Mesenchymal stem cell (in vitro differentiated cells and primary cell): ENCODE data around the gene POU2AF1.
A peak's percentile ranks its signal among the peaks of the same experiment; 100 is the strongest.

Source experiments
- DNase-seq: peaks from one replicate; pipeline ENCODE4 v3.0.0-alpha.2; 2013
- H2AFZ ChIP-seq: one replicate; pipeline ENCODE4 v1.6.1; 2013; ENCODE audit warnings: low read depth, mild to moderate bottlenecking, control low read depth, inconsistent platforms, low read length, moderate library complexity
- H2AK5ac ChIP-seq: 2 replicates; pipeline ENCODE4 v1.6.1; 2013; ENCODE audit warnings: low read length, moderate library complexity, mild to moderate bottlenecking, inconsistent platforms; ENCODE audit not compliant: severe bottlenecking
- H2BK120ac ChIP-seq: one replicate; pipeline ENCODE4 v1.6.1; 2013; ENCODE audit warnings: low read depth, mild to moderate bottlenecking, inconsistent platforms, low read length, moderate library complexity
- H2BK12ac ChIP-seq, 2 experiments: one replicate each; pipeline ENCODE4 v1.6.1; 2013; ENCODE audit warnings: inconsistent platforms in 2 of 2, low read length in 2 of 2, mild to moderate bottlenecking in 2 of 2, moderate library complexity in 2 of 2, control low read depth in 1 of 2
- H2BK15ac ChIP-seq: one replicate; pipeline ENCODE4 v1.6.1; 2013; ENCODE audit warnings: mild to moderate bottlenecking, low read depth, inconsistent platforms; ENCODE audit not compliant: poor library complexity, severe bottlenecking
- H2BK5ac ChIP-seq: 2 replicates; pipeline ENCODE4 v1.6.1; 2013; ENCODE audit warnings: low read depth, mild to moderate bottlenecking, low read length, control low read depth, inconsistent platforms; ENCODE audit not compliant: poor library complexity, severe bottlenecking
- H3K14ac ChIP-seq, 2 experiments: one replicate each; pipeline ENCODE4 v1.6.1; 2013; ENCODE audit warnings: inconsistent platforms in 2 of 2, low read length in 2 of 2, control low read depth in 1 of 2, mild to moderate bottlenecking in 1 of 2, moderate library complexity in 1 of 2
- H3K18ac ChIP-seq, 2 experiments: one replicate each; pipeline ENCODE4 v1.6.1; 2013; ENCODE audit warnings: inconsistent platforms in 2 of 2, low read length in 2 of 2, control low read depth in 1 of 2, low read depth in 1 of 2, mild to moderate bottlenecking in 1 of 2
- H3K23ac ChIP-seq, 2 experiments: one replicate each; pipeline ENCODE4 v1.6.1; 2013; ENCODE audit warnings: inconsistent platforms in 2 of 2, low read length in 2 of 2, mild to moderate bottlenecking in 2 of 2, moderate library complexity in 2 of 2, control low read depth in 1 of 2
- H3K27ac ChIP-seq: 2 replicates; pipeline ENCODE4 v1.5.1; 2013; ENCODE audit warnings: mild to moderate bottlenecking, moderate library complexity, low read length, control low read depth, inconsistent platforms; ENCODE audit not compliant: poor library complexity, severe bottlenecking
- H3K27me3 ChIP-seq, 2 experiments: 2 replicates each; pipeline versions ENCODE4 v1.6.1 to v1.7.0; 2013; ENCODE audit warnings: low read length in 2 of 2, mild to moderate bottlenecking in 2 of 2, moderate library complexity in 2 of 2, control low read depth in 1 of 2, inconsistent platforms in 1 of 2; ENCODE audit not compliant: control insufficient read depth in 1 of 2, insufficient read depth in 1 of 2
- H3K36me3 ChIP-seq, 2 experiments: 2 replicates each; pipeline versions ENCODE4 v1.6.1 to v1.7.0; 2013; ENCODE audit warnings: low read length in 2 of 2, control low read depth in 1 of 2, inconsistent platforms in 1 of 2, low read depth in 1 of 2, mild to moderate bottlenecking in 1 of 2; ENCODE audit not compliant: insufficient read depth in 2 of 2, control insufficient read depth in 1 of 2
- H3K4ac ChIP-seq, 2 experiments: one replicate each; pipeline ENCODE4 v1.6.1; 2013; ENCODE audit warnings: inconsistent platforms in 2 of 2, low read length in 2 of 2, mild to moderate bottlenecking in 2 of 2, moderate library complexity in 2 of 2, control low read depth in 1 of 2, low read depth in 1 of 2
- H3K4me1 ChIP-seq: 2 replicates; pipeline ENCODE4 v1.6.1; 2013; ENCODE audit warnings: low read depth, low read length, control low read depth; ENCODE audit not compliant: control insufficient read depth, insufficient read depth
- H3K4me2 ChIP-seq: 2 replicates; pipeline ENCODE4 v1.6.1; 2013; ENCODE audit warnings: low read length, mild to moderate bottlenecking, inconsistent platforms; ENCODE audit not compliant: poor library complexity, severe bottlenecking
- H3K4me3 ChIP-seq, 2 experiments: 2 replicates each; pipeline versions ENCODE4 v1.5.1 to v1.7.0; 2013; ENCODE audit warnings: low read length in 2 of 2, mild to moderate bottlenecking in 2 of 2, control low read depth in 1 of 2, low read depth in 1 of 2; ENCODE audit not compliant: insufficient read depth in 1 of 2
- H3K79me1 ChIP-seq: replicated peaks from 2 replicates; pipeline ENCODE4 v1.6.1; 2013; ENCODE audit warnings: mild to moderate bottlenecking, control low read depth, low read length, inconsistent platforms; ENCODE audit not compliant: poor library complexity, severe bottlenecking
- H3K9ac ChIP-seq: 2 replicates; pipeline ENCODE4 v1.7.0; 2013; ENCODE audit warnings: mild to moderate bottlenecking, low read length, moderate library complexity
- H3K9me3 ChIP-seq: 2 replicates; pipeline ENCODE4 v1.7.0; 2013; ENCODE audit warnings: mild to moderate bottlenecking, low read length; ENCODE audit not compliant: control insufficient read depth
- H4K8ac ChIP-seq: one replicate; pipeline ENCODE4 v1.6.1; 2013; ENCODE audit warnings: inconsistent platforms, mild to moderate bottlenecking, low read length, moderate library complexity
- H4K91ac ChIP-seq: one replicate; pipeline ENCODE4 v1.6.1; 2013; ENCODE audit warnings: mild to moderate bottlenecking, low read length, inconsistent platforms
- WGBS: methylation state at CpG from one replicate; pipeline ENCODE4 v1.1.7; 2013; ENCODE audit warnings: mixed read lengths; 5-methylcytosine and 5-hydroxymethylcytosine counted together

The POU2AF1 gene

DNA sequence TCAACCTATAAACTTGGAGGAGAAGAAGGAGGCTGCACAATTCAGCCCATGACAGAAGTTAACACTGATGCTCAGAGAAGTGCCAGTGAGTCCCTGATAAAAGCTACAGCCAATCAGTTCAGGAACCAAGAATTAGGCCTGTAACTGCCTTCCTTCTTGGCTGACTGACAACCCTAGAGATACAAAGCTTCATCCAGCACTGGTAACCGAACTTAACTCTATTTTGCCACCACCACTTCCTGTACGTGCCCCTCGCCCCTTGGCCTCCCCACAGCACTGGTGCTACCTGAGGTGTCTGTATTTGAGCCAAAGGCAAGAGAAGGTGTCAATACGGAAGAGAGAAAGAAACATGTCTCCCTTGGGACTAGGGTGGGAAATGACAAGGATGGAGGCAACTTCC lies 40.1 kb upstream of the POU2AF1 start:
- Histone ChIP-seq H2BK15ac (no peak overlapping the region), H3K27ac (no peak overlapping the region), H3K4ac (no peak overlapping the region), H4K8ac (no peak overlapping the region), H3K9me3 (no peaks in the 10 kb centered on the region), H4K91ac (no peak overlapping the region), H3K4me3 (no peak overlapping the region), H3K14ac (no peak overlapping the region), H3K23ac (no peak overlapping the region), H3K79me1 (no peaks in the 10 kb centered on the region), H2BK5ac (no peak overlapping the region), H2BK120ac (no peak overlapping the region), H3K4me1 (no peaks in the 10 kb centered on the region), H3K4me2 (no peak overlapping the region), H2AK5ac (no peak overlapping the region), H3K18ac (no peak overlapping the region), H2AFZ (no peak overlapping the region), H3K36me3 (no peaks in the 10 kb centered on the region), H3K9ac (no peak overlapping the region), H3K27me3 (peaks cover 15 to 74% of the 10 kb centered on the region in 2 experiments), H2BK12ac (no peak overlapping the region)
- no peak for DNase-seq
- 92% methylated on average over 3 of the region's 4 CpGs for WGBS

- no peak overlapping the region for H2AK5ac ChIP-seq
- H3K4me3 ChIP-seq, result no peak overlapping the region
- H2BK15ac ChIP-seq, result no peak overlapping the region
- no peaks in the 10 kb centered on the region for H3K4me1 ChIP-seq
- no peak overlapping the region for H3K4ac ChIP-seq
- H2BK12ac ChIP-seq, result peak overlapping the region in 1 of 2 experiments; percentile 50
- H3K9ac ChIP-seq, result no peak overlapping the region
- no peak overlapping the region for H4K8ac ChIP-seq
- no peak for DNase-seq
- H3K36me3 ChIP-seq, result no peaks in the 10 kb centered on the region
- peak overlapping the region in 1 of 2 experiments; percentile 2 for H3K18ac ChIP-seq
- no peak overlapping the region for H2BK5ac ChIP-seq
- H3K14ac ChIP-seq, result no peak overlapping the region
- H3K23ac ChIP-seq, result no peak overlapping the region
- H2AFZ ChIP-seq, result no peak overlapping the region
- no peak overlapping the region for H3K27ac ChIP-seq
- H3K9me3 ChIP-seq, result no peaks in the 10 kb centered on the region
- no peak overlapping the region for H4K91ac ChIP-seq
- H3K79me1 ChIP-seq, result no peaks in the 10 kb centered on the region
- peaks cover 10 to 76% of the 10 kb centered on the region in 2 experiments for H3K27me3 ChIP-seq
- H2BK120ac ChIP-seq, result no peak overlapping the region
- 79% methylated on average over 1 of the region's 5 CpGs for WGBS
- no peak overlapping the region for H3K4me2 ChIP-seq
Measured at GRCh38 chr11:111418436-111418787, 39.3 kb upstream of the POU2AF1 start.

- WGBS, result 35% methylated on average over 8 of the region's 10 CpGs
Measured at GRCh38 chr11:111417766-111418435, 38.8 kb upstream of the POU2AF1 start.

DNA sequence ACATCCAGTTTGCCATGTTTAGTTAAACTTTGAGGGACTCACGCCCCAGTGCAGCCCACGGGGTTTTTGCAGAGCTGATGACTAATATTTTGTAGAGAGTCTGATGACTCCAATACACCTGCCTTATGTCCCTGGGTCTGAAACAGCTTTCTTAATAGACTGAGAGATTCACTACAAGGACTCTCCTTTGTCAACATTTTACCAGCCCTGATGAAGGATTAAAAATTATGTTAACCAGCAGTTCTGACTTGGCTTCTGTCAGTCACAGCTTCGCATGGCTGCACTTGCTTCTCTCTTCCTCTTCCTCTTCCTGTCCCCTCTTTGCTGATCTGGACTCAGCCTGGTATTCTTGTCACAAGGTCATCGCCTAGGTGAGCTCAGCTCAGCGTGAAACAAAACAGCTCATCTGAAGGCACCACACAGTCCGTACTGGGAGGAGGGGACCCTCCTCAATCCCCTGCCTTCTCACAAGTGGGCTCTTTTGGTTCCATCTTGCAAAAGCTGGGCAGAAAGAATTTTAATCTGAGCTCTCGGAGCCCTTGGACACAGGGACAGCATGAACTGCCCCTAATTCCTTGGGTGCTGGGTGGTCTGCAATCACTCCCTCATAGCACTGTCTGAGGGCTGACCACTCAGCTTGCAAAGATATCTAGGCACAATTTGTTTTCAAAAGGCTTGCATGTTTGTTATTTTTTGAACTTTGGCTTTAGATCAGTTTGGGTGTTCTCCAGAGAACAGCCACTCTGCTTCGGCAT lies 38.1 kb upstream of the POU2AF1 start:
- Histone ChIP-seq H3K9me3 (no peaks in the 10 kb centered on the region), H2AFZ (no peak overlapping the region), H3K23ac (no peak overlapping the region), H4K91ac (no peak overlapping the region), H3K27me3 (peaks cover 14 to 75% of the 10 kb centered on the region in 2 experiments), H2AK5ac (no peak overlapping the region), H3K18ac (no peak overlapping the region), H2BK120ac (no peak overlapping the region), H2BK12ac (no peak overlapping the region), H3K79me1 (no peaks in the 10 kb centered on the region), H2BK15ac (no peak overlapping the region), H3K4me2 (no peak overlapping the region), H3K36me3 (no peaks in the 10 kb centered on the region), H3K27ac (no peak overlapping the region), H3K4ac (no peak overlapping the region), H2BK5ac (no peak overlapping the region), H3K9ac (no peak overlapping the region), H4K8ac (no peak overlapping the region), H3K4me3 (no peak overlapping the region), H3K4me1 (no peaks in the 10 kb centered on the region), H3K14ac (no peak overlapping the region)
- 49% methylated on average over 8 of the region's 8 CpGs for WGBS
- peak; percentile 53 for DNase-seq

More at GRCh38 chr11:111417766-111418435, 38.8 kb upstream of the POU2AF1 start:
- H3K14ac ChIP-seq, result no peak overlapping the region
- no peak overlapping the region for H3K23ac ChIP-seq
- no peak overlapping the region for H3K18ac ChIP-seq
- no peaks in the 10 kb centered on the region for H3K79me1 ChIP-seq
- no peak overlapping the region for H3K9ac ChIP-seq
- H4K8ac ChIP-seq, result no peak overlapping the region
- no peak overlapping the region for H4K91ac ChIP-seq
- no peaks in the 10 kb centered on the region for H3K36me3 ChIP-seq
- H2BK12ac ChIP-seq, result peak overlapping the region in 1 of 2 experiments; percentile 50
- no peaks in the 10 kb centered on the region for H3K9me3 ChIP-seq
- no peak overlapping the region for H3K4me3 ChIP-seq
- no peak overlapping the region for H2BK120ac ChIP-seq
- no peak overlapping the region for H3K27ac ChIP-seq
- H3K4ac ChIP-seq, result no peak overlapping the region
- H3K27me3 ChIP-seq, result peaks cover 13 to 76% of the 10 kb centered on the region in 2 experiments
- no peak overlapping the region for H2AFZ ChIP-seq
- H2BK5ac ChIP-seq, result no peak overlapping the region
- no peak overlapping the region for H3K4me2 ChIP-seq
- no peaks in the 10 kb centered on the region for H3K4me1 ChIP-seq
- H2AK5ac ChIP-seq, result no peak overlapping the region
- DNase-seq, result peak; percentile 96
- no peak overlapping the region for H2BK15ac ChIP-seq
